Activated gamma-delta T cell treated with Interleukin-2 at 50 U/mL for 16 hours (primary cell): ENCODE measurements around the gene ARHGAP11B.
"Not testable (repeated sequence)": the region's sequence is repeated elsewhere in the genome, so short reads cannot be mapped to it uniquely, and the experiment has no call there.

ENCODE experiments used
- DNase-seq: peaks from one replicate; pipeline ENCODE4 v3.0.0-alpha.2; 2020

The ARHGAP11B gene

DNA sequence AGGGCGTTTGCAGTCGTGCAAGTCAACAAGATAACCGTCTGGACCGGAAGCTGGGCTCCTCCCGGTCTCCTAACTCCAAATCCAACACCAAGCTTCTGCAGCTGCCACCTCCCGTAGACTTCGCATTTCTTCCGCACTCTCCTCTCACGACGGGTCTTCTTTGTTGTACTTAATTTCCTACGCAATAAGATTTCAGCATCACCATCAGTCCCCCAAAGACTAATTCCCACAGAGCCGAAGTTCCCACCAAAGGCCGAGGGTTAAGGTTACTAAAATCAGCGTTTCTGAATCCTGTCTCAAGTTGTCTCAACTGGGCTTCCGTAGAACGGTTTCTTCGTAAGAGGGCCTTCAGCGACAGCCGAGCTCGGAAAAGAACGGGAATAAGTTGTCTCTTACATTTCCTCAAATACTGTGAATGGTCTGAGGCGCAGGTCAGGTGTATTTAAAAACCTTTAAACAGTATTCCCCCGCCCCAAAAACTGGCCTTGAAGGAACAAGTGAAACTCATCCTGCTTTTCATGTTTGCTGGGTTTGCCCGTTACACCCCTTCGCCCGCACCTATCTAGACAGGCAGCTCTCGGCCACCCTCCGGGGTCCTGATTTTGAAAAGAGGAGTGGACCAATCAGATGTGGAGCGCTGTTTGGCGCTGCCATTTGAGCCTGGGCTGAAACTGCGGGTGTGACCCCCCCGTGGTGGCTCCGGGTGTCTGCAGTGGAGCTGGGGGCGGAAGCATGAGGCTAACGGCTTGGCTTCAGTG lies at the start of gene ARHGAP11B:
Gene ARHGAP11B, plus strand, starts transcription at position 693 of the 758 bp plus-strand sequence.
- DNase-seq, result peak; percentile 93

DNA sequence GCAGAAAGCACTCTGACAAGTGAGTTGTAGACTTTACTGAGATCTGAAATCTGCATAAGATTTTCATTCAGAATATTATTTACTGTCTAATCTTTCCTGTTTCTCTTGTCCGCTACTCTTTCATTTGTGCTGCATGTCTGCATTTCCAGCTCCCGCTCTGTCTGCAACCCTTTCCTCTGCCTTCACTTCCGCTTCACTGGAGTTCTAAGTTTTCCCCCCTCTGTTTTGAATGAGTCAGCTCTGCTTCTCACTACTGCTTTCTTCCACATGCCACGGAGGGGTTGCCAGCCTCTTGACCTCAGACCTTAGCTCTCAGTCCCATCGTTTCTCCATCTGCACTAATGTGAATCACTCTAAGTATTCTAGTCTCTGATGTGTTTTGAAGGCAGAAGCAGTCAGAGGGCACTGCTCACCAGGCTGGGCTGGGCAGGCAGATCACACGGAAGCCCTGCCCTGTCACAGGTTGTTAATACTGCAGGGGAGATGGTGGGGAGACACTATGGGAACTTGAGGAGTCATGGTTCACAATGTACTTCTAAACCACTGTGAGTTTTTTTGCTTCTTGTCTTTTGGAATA lies 46.4 kb upstream of the ARHGAP11B start:
- DNase-seq, result not testable (repeated sequence)

DNA sequence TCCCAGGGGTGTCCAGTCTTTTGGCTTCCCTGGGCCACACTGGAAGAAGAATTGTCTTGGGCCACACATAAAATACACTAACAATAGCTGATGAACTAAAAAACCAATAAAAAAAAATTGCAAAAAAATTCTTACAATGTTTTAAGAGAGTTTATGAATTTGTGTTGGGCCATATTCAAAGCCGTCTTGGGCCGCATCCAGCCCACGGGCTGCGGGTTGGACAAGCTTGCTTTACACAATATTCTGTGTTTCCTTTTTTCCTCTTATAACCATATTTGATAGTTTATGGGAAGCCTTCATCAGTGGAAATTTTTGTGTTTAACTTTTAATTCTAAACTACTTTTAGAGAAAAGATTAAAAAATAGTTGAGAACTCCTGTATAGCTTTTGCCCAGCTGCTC lies 45.2 kb upstream of the ARHGAP11B start:
- DNase-seq, result not testable (repeated sequence)

DNA sequence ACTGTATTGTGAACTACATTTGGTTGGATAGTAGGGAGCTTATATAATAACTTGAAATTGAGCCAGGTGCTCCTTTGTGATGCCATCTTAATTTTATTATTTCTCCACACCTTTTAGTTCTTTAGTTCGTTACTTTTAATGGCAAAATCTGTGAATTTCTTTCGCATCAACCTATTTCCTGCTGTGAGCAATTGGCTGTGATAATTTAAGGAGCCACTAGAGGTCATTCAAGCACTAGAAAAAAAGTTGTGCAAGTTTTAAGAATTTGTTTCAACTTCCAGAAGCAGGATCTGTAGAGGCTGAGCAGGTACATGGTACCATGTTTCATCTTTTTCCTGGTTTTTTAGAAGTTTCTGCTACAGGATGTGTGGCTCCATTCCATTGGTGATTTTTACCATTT lies 27.0 kb upstream of the ARHGAP11B start:
- DNase-seq, result not testable (repeated sequence)

DNA sequence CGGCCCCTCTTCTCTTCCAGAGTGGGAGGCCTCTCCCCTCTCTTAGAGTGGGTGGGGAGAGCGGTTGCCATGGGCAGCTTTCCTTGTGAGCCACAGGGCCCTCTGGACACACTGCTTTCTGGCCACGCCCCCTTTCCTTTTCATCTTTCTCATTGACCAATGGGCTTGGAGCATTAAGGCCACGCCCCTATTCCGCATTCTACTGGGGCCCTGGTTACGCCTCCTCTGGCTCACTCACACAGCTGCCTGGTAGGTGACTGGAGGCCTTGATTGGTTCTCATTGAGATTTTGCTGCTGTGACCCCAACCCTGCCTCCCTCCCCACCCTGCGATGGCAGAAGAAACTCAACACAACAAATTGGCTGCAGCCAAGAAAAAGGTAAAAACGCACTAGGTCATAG lies 22.1 kb upstream of the ARHGAP11B start, which contains the start of gene GOLGA8H:
Gene GOLGA8H, plus strand, starts transcription at position 233 of the 400 bp plus-strand sequence. Its CDS starts 98 bp downstream, at position 331.
- DNase-seq, result not testable (repeated sequence)

DNA sequence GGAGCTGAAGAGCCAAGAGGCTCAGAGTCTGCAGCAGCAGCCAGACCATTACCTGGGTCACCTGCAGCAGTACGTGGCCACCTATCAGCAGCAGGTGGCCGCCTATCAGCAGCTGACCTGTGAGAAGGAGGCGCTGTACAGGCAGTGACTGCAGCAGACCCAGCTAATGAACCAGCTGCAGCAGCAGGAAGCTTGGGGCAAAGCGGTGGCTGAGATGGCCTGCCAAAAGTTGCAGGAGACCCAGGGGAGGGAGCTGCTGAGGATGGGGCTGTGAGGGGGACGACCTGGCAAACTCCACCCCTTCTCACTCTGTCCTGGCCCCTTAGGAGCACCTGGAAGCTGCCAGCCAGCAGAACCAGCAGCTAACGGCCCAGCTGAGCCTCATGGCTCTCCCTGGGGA lies 13.7 kb upstream of the ARHGAP11B start:
- not testable (repeated sequence) for DNase-seq

DNA sequence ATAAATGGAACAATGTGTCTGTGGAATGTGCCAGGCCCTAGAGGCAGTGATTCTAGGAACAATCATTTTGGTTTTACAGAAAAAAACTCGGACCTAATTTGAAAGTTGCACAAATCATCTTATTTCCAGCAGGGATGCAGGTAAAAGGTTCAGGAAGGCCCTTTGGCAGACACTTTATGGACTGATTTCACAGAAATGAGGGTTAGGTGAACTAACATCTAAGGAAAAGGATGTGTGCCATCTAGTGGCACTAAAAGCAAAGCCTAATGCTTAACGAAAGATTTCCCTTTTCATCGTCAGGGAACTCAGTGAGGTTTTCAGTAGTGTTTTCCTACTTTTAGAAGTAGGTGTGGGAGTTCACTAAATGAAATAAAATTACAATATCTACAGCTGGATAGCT lies 4.6 kb upstream of the ARHGAP11B start:
- not testable (repeated sequence) for DNase-seq

DNA sequence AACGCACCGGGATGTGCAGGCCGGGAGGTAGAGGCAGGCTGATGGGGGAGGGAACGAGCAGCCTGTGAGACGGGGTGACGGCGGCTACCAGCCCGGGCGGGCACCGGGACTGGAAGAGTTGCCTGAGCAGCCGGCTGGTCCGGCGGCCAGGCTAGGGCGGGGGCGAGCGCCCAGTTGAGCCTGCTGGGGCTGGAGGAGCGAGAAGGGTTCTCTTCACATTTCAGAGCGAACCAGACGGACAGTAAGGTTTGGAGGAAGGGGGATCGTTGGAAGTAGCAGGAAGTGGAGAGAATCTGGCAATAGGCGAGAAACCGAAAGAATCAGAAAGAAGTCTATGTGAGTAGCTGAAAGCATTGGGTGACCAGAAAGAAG lies 252 bp downstream of the ARHGAP11B start:
- not testable (repeated sequence) for DNase-seq

DNA sequence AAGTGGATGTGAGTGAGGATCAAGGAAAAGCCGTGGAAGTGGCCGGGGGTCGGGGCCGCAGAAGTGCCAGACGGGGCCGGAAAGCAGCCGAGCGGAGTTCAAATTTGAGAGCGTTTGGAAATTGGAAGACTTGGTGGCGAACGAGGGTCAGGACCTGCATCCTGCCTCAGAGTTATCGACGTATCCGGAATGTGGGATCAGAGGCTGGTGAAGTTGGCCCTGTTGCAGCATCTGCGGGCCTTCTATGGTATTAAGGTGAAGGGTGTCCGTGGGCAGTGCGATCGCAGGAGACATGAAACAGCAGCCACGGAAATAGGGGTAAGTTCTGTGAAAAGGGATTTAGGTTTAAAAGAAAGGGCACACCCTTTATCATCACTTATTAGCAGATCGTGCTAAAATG lies 704 bp downstream of the ARHGAP11B start:
- not testable (repeated sequence) for DNase-seq

DNA sequence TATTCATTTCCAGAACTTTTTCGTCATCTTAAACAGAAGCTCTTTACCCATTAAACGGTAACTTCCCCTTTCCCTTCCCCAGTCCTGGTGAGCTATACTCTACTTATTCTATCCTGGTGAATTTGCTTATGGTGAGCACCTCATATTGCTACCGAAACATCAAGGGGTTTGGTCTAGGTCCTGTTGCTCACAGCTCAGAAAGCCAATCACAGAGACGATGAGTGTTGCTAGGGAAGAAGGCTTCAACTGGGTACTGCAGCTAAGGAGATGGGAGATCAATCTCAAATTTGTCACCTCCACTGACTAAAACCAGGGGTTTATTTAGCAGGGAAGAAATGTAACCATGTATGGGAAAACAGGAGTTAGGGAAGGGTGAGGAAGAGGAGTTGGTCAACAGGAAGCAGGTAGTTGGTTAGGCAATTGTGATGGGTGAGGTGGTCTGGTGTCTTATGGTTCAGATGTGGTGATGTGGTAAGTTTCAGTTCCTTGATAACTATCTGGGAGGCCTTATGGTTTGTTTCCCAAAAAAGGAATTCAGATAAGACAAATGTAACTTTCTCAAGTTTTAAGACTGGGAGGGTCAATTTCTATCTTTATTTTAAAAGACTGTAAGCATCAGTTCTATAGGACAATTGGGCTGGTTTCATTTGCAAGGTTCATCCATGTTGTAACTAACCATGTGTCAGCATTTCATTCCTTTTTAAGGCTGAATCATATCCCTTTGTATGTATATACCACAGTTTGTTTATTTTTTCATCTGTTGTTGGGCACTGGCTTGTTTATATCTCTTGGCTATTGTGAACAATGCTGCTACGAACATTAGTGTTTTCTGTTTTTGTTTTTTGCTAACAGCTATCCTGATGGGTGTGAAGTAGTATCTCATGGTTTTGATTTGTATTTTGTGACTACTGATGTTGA lies 24.3 kb downstream of the ARHGAP11B start:
- no peak for DNase-seq

DNA sequence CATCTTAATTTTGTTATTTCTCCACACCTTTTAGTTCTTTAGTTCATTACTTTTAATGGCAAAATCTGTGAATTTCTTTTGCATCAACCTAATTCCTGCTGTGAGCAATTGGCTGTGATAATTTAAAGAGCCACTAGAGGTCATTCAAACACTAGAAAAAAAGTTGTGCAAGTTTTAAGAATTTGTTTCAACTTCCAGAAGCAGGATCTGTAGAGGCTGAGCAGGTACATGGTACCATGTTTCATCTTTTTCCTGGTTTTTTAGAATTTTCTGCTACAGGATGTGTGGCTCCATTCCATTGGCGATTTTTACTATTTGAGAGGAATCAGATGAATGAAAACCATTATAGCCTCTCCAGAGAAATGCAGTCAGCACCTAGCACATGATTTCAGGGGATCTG lies 35.2 kb downstream of the ARHGAP11B start:
- DNase-seq, result not testable (repeated sequence)

DNA sequence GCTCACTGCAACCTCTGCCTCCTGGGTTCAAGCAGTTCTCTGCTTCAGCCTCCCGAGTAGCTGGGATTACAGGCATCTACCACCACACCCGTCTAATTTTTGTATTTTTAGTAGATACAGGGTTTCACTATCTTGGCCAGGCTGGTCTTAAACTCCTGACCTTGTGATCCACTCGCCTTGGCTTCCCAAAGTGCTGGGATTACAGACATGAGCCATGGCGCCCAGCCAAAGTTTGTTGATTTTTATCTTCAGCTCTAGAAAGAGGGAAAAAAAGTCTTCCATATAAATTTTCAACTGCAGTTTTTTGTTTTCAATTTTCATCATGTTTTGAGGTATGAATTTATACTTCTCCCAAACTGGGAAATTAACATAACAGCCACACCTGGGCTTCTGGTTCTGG lies 43.7 kb downstream of the ARHGAP11B start:
- not testable (repeated sequence) for DNase-seq

DNA sequence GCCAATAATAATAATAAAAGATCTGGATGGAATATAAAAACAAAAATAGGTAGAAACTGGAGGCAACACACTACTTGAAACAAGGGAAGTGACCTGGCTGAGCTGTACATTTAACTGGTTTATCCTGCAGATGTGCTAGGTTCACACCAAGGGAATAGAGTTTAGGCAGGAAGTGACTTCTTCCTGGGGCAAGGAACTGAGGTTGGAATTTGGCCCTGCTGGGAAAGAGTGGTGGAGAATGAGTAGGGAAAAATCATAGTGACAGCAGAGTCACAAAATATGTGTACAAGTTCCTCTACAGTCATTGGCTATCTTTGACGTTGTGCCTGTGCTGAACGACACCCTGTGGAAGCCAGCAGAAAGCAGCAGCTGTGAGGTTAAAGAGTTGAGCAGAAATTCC lies 44.1 kb downstream of the ARHGAP11B start:
- DNase-seq, result no peak

DNA sequence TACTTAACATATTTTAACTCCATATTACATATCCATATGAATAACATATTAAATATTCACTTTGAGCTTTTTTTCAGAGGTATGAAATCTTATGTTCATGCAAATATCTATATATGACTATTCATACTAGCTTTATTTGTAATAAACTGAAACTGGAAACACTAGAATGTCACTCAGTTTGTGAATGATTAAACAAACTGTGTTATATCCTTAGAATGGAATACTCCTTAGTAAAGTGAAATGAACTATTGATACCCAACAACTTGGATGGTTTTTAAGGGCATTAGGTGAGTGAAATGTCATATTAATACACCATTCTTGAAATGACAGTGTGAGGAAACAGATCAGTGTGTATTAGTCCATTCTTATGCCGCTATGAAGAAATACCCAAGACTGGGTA lies 45.4 kb downstream of the ARHGAP11B start:
- DNase-seq, result no peak

DNA sequence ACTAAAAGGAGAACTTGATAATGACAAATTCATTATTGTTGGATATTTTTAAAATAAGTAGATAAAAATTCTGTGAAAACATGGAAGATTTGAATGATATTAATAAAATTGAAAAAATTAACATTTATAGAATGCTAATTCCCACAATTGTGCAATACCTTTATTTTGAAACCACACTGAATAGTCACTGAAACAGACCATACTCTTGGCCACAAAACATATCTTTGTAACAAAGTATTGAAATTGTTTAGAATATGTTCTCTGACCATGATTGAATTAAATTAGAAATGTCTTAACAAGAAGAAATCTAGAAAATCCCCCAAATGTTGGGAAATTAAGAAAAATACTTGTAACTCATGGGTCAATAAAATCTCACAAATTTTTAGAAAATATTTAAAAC lies 49.2 kb downstream of the ARHGAP11B start:
- DNase-seq, result no peak

DNA sequence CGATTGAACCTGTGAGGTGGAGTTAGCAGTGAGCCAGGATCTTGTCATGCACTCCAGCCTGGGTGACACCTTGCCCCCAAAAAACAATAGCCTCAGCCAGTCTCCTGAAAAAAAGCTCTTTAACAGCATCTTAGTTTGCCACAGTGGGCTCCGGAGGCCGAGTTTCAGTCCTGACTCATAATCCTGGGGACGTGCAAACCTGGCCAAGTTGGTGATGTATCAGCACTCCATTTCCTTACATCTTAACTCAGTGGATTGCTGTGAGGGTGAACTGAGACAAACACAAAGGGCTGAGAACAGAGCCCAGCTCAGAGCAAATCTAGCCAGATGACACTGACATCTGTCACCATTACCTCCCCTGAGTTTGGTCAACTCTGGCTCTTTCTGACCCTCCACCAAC lies 50.0 kb downstream of the ARHGAP11B start:
- not testable (repeated sequence) for DNase-seq

DNA sequence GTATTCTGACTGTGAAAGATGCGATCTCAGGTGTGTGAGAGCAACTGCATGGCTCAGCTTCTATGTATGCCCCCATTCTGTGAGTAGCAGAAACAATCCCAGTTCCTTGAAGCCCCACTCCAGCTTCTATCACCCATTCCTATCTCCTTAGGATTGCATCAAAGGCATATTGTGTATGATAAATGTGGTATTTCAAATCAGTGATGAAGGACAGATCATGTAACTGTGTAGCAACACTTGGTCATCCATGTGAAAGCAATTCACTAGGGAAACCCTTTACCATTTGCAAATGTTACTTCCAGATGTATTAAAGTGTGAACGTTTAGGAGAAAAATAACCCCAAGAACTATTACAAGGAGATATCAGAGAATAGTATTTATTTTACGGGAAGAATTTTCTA lies 55.1 kb downstream of the ARHGAP11B start:
- not testable (repeated sequence) for DNase-seq

DNA sequence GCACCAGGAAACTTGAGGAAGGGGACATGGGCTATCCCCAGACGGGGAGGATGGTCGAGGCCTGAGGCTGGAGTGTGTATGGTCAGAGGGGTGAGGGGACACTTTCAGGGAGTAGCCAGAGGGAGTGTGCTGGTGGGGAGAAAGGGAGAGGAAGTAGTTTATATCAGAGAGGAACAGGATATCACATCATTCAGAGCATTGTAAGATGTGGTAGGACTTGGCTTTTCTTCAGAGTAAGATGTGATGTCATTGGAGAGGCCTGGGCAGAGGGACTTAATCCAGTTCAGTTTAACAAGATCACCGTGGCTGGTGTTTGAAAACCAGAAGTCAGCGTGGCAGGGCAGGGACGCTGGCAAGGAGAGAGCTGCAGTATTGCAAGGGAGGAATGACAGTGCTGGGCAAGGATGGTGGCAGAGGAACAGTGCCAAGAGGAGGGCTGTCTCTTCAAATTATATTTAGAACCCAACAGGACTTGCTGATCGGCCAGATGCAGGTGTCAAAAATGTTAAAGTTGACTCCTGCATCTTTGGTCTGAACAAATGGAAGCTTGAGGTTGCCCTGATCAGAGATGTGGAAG lies 59.9 kb downstream of the ARHGAP11B start:
- not testable (repeated sequence) for DNase-seq

DNA sequence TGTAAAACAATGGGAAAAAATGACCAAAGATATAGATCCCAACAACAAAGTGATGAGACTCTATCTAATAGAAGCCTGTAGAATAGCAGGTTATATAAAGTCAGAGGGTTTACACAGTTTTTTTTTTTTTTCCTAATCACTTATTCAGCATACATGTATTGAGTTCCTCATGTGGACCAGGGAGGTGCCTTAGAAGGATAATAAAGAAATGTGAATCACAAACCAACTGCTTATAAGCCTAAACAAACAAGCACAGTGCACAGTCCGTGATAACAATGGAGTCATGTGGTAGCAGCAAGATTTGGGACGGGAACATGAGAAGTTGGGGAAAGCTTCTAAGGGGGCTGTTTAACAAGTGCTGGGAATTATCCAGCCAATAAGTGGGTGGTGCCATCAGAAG lies 60.7 kb downstream of the ARHGAP11B start:
- DNase-seq, result not testable (repeated sequence)
